Central memory CD8-positive, alpha-beta T cell (primary cell): ENCODE measurements around the gene ARHGAP12.

Experiments used
- ATAC-seq: fragments of 150-1000 bp; cut with Tn5 transposase; replicated peaks from 2 replicates; pipeline ENCODE4 v1.10.0; 2022; ENCODE audit warnings: mild to moderate bottlenecking, moderate FRiP score, moderate number of reproducible peaks; ENCODE audit not compliant: poor library complexity, severe bottlenecking; ENCODE audit errors: extremely low read depth
- DNase-seq, 2 donors: peaks; one replicate each; pipeline ENCODE4 v3.0.0; 2021; ENCODE audit warnings: low spot score in 2 of 2
- H3K27ac Mint-ChIP-seq: one replicate; pipeline ENCODE4 v1.8.0; 2022; ENCODE audit warnings: low read depth, mild to moderate bottlenecking, moderate library complexity, mixed read lengths
- H3K27me3 Mint-ChIP-seq: one replicate; pipeline ENCODE4 v1.8.0; 2022; ENCODE audit warnings: mixed read lengths
- H3K36me3 Mint-ChIP-seq: one replicate; pipeline ENCODE4 v1.8.0; 2022; ENCODE audit warnings: mild to moderate bottlenecking, moderate library complexity, mixed read lengths; ENCODE audit not compliant: insufficient read depth
- H3K4me1 Mint-ChIP-seq: one replicate; pipeline ENCODE4 v1.8.0; 2022; ENCODE audit warnings: mixed read lengths
- H3K4me3 Mint-ChIP-seq: one replicate; pipeline ENCODE4 v1.8.0; 2022; ENCODE audit warnings: mild to moderate bottlenecking, moderate library complexity, mixed read lengths
- H3K9me3 Mint-ChIP-seq: one replicate; pipeline ENCODE4 v1.8.0; 2022; ENCODE audit warnings: mixed read lengths

Gene ARHGAP12

DNA sequence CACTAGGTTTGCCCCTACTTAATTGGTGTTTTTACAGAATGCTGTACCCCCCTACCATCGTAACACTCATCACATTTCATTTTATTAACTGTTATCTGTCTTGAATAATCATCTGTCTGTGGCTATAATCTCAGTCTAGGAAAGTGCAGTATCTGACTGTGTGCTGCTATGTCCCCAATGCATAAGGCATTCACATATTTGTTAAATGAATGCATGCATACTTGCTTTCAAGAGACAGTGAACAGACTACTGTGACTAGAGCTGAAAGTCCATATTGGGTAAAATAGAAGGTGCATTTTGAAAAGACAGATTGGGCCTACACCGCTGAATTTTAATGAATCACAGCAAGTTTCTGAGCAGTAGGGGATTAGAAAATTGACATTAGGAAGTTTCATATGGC, 112.3 kb downstream of the ARHGAP12 start:
- Mint-ChIP-seq H3K27ac (no peak overlapping the region), H3K4me1 (no peaks in the 10 kb centered on the region), H3K4me3 (no peak overlapping the region), H3K36me3 (peaks cover 14% of the 10 kb centered on the region), H3K27me3 (no peaks in the 10 kb centered on the region), H3K9me3 (no peaks in the 10 kb centered on the region)
- ATAC-seq (no peak), DNase-seq (no peak)

DNA sequence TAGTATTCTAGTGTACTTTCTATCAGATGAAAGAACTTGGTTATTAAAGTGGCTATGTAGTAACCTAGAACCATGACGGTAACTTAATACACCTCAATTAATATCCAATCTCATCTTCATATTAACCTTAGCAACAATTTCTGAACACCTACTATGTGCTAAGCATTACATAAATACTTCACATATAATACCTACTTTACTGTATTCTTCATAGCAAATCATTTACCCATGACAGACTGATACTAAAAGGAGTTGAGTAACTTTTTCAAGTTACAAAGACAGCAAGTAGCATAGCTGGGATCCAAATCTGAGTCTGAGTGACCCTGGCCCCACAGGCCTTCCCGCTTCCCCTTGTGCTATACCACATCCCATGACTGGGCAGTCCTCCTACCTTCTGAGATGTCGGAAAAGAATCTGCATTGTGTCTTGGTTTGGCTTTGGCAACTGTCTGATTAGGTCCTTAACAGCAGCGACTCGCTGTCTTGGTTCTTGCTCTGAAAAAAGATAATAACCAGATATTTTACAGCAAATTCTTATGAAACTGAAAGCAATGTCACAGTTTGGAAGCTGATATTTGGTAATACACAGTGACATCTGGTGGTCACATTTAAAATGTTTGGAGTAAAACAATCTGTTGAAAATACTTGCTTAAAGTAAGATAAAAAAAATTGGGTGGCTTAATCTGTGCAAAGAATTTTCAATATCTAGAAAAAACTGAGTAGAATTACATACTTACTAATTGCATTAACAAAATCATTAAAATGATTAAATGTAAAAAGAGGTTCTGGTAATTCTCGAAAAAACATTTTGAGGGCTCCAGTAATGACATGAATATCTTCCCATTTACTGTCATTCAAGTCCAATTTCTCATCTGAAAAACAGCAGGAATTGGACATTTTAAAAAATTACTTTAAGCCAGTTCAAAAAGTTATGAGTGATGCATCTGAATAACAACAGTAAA, 120.1 kb downstream of the ARHGAP12 start:
- DNase-seq (no peak), ATAC-seq (peak; percentile 43)
- peak overlapping the region; percentile 91 for H3K27ac Mint-ChIP-seq
- peaks cover 7% of the 10 kb centered on the region for H3K4me1 Mint-ChIP-seq
- H3K36me3 Mint-ChIP-seq = peaks cover 13% of the 10 kb centered on the region
- peak overlapping the region; percentile 48 for H3K4me3 Mint-ChIP-seq
- no peaks in the 10 kb centered on the region for H3K27me3 Mint-ChIP-seq
- H3K9me3 Mint-ChIP-seq = no peaks in the 10 kb centered on the region

DNA sequence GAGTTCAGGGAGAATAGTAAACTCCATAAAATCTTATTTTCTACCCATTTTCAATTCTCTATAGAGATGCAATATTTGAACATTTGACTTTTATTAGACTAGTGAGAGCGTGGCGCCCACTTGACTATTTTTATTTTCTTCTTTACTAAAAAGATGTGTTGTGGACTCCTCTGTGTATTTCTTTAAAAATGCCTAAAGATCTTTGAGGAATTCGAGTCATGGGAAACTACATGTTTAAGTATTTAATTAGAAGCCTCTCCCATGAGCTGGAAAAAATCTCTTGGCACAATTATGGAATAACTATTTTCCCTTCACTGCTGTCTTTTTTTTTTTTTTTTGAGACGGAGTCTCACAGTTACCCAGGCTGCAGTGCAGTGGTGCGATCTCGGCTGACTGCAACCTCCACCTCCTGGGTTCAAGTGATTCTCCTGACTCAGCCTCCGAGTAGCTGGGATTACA, 124.2 kb downstream of the ARHGAP12 start:
- no peak overlapping the region for H3K27ac Mint-ChIP-seq
- H3K4me3 Mint-ChIP-seq = no peak overlapping the region
- no peak for ATAC-seq
- no peaks in the 10 kb centered on the region for H3K27me3 Mint-ChIP-seq
- no peak for DNase-seq
- H3K36me3 Mint-ChIP-seq = peaks cover 7% of the 10 kb centered on the region
- peaks cover 7% of the 10 kb centered on the region for H3K4me1 Mint-ChIP-seq
- H3K9me3 Mint-ChIP-seq = no peaks in the 10 kb centered on the region

DNA sequence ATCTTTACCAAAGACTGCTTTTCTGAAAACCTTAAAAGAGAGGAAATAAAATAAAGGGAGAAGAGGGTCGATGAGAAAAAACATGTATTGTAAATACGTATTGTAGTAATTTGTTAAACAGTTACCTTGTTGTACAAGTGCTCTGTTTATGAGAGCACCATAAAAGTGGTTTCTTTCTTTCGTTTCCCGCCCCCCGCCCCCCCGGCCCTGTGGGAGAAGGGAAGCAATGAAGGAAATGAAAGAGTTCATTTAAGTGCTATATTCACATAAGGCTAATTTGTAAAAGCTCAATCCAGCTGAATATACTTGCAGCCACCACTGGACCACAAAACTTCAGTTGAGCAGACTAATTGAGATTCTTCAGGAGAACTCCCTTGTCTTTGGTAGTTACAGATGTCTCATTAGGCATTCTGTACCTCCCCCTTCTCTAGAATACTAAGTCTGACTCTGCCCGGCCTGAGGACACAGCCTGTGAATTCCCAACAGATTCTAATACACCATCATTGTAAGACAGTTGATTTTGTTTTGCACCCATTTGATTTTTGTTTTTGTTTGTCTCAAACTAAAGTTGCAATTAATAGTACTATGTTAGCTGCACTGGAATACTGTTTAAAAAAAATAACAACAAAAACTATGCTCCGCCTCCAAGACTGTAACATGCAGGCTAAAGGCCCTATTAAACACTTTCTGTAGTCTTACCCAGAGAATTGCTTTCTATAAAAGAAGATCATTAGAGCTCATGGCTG, 124.9 kb downstream of the ARHGAP12 start:
- no peak for DNase-seq

DNA sequence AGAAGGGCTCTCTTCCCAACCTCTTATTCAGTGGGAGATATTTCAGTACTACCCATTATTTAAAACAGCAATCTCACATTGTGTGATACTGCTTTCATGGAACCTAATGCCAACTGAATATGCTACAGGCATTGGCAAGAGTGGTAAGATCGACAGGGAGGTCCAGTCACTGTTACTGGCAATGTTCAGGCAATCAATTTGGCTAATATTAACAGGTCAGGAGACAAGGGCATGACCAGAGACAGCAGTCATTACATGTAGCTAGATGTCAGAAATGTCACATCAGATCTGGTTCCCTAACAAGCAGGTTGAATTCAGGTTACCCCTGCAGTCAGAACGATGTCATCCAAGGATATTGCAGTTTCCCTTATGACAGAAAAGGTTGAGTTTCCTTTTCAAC, 129.4 kb downstream of the ARHGAP12 start:
- H3K27me3 Mint-ChIP-seq = no peaks in the 10 kb centered on the region
- H3K36me3 Mint-ChIP-seq = no peaks in the 10 kb centered on the region
- ATAC-seq (no peak), DNase-seq (no peak)
- no peaks in the 10 kb centered on the region for H3K9me3 Mint-ChIP-seq
- no peak overlapping the region for H3K4me3 Mint-ChIP-seq
- H3K27ac Mint-ChIP-seq = no peak overlapping the region
- H3K4me1 Mint-ChIP-seq = no peaks in the 10 kb centered on the region

More for the DNA sequence above, 124.9 kb downstream of the ARHGAP12 start:
- Mint-ChIP-seq H3K9me3 (no peaks in the 10 kb centered on the region), H3K27ac (no peak overlapping the region), H3K36me3 (peaks cover 7% of the 10 kb centered on the region), H3K27me3 (no peaks in the 10 kb centered on the region), H3K4me1 (peaks cover 7% of the 10 kb centered on the region), H3K4me3 (no peak overlapping the region)
- no peak for ATAC-seq

DNA sequence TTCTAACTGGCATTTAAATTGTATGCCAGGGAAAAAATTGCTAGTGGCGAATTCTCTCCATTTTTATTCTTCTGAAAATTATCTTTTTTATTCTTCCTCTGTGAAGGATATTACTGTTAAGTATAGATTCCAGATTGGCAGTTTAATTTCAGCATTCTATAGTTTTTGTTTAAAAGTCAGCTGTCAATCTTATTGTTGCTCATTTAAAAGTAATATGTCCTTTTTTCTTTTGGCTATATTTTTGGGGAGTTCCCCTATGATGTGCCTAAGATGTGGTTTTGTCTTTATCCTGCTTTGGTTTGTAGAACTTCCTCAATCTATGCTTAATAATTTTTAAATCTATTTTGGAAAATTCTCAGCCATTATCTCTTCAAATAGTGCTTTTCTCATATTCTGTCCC, 135.9 kb downstream of the ARHGAP12 start:
- Mint-ChIP-seq H3K36me3 (peaks cover 2% of the 10 kb centered on the region), H3K27me3 (peaks cover 10% of the 10 kb centered on the region), H3K9me3 (peaks cover 11% of the 10 kb centered on the region), H3K27ac (no peak overlapping the region), H3K4me1 (no peaks in the 10 kb centered on the region), H3K4me3 (no peak overlapping the region)
- DNase-seq (no peak), ATAC-seq (no peak)

DNA sequence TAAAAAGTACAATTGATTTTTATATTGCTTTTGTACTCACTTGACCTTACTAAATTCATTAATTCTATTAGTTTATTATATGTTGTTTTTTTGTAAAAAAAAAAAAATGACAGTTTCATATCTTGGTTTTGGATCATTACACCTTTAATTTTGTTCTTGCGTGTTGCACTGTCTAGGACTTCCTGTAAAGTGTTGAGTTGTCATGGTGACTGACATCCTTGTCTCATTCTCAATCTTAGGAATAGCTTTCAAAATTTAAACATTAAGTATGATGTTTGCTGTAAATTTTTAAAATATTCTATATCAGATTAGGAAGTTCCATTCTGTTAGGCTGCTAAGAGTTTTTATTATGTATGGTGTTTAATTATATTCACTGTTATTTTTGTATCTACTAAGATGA, 139.1 kb downstream of the ARHGAP12 start:
- Mint-ChIP-seq H3K4me1 (no peaks in the 10 kb centered on the region), H3K36me3 (peaks cover 2% of the 10 kb centered on the region), H3K9me3 (peaks cover 11% of the 10 kb centered on the region), H3K27me3 (peaks cover 10% of the 10 kb centered on the region), H3K4me3 (no peak overlapping the region), H3K27ac (peak overlapping the region; percentile 88)
- DNase-seq (no peak), ATAC-seq (peak; percentile 95)

DNA sequence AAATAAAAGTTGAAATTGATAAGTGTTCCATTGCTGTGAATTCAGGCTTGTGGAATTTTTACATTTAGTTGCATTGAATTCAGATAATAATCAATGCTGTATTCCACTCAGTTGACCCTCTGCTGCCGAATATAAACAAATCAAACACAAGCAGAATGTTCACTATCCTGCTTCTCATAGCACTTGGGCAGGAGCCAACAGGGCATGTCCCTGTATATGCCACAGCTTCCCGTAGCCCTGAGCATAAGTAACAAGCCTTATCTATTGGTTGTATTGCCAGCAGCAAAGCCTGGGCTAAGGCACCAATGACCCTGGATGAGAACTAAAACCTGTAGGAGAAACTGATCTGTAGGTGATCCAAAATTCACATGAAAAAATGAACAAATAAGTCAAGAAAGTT, 145.9 kb downstream of the ARHGAP12 start:
- Mint-ChIP-seq H3K27ac (no peak overlapping the region), H3K36me3 (no peaks in the 10 kb centered on the region), H3K9me3 (no peaks in the 10 kb centered on the region), H3K27me3 (no peaks in the 10 kb centered on the region), H3K4me3 (no peak overlapping the region), H3K4me1 (peaks cover 10% of the 10 kb centered on the region)
- DNase-seq (no peak), ATAC-seq (no peak)

DNA sequence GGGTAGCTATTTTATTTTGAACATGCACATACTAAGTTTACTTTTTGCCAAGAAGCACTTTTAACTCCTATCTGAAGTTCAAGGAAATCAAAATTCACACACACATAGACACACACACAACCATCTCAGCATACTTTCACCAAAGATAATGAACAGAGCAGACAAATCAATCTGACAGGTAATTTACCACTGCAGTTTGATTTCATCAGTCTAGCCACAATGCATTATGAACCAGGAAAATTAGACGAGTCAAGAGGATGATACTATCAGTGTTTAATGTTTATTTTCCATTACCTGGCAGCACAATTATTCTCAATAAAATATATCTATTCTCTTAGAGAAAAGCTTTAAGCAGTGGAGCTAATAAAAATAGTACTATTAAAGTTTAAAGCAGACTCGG, 147.9 kb downstream of the ARHGAP12 start:
- H3K9me3 Mint-ChIP-seq = no peaks in the 10 kb centered on the region
- H3K27ac Mint-ChIP-seq = no peak overlapping the region
- DNase-seq = no peak
- no peak overlapping the region for H3K4me3 Mint-ChIP-seq
- H3K27me3 Mint-ChIP-seq = no peaks in the 10 kb centered on the region
- H3K4me1 Mint-ChIP-seq = peaks cover 10% of the 10 kb centered on the region
- H3K36me3 Mint-ChIP-seq = no peaks in the 10 kb centered on the region
- ATAC-seq = no peak

DNA sequence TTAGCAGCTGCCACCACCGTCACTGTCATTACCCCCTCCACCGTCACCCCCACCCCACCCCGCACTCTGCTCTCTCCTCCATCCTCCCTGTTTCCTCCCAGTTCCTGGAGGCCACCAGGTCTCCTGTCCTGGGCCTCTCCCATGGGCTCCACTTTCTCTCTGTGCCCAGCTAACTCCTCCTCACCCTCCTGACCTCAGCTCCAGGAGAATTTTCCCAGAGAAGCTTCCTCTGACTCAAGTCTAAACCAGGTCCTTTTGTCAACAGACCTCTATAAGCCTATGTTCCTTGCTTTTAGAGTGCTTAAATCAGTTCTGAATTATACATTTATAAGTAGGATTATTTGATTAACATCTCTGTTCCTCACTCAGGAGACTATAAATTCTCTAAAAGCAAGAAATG, 150.0 kb downstream of the ARHGAP12 start:
- ATAC-seq (no peak), DNase-seq (no peak)
- H3K27ac Mint-ChIP-seq = no peak overlapping the region
- H3K9me3 Mint-ChIP-seq = no peaks in the 10 kb centered on the region
- H3K27me3 Mint-ChIP-seq = no peaks in the 10 kb centered on the region
- no peak overlapping the region for H3K4me3 Mint-ChIP-seq
- no peaks in the 10 kb centered on the region for H3K36me3 Mint-ChIP-seq
- peaks cover 10% of the 10 kb centered on the region for H3K4me1 Mint-ChIP-seq

DNA sequence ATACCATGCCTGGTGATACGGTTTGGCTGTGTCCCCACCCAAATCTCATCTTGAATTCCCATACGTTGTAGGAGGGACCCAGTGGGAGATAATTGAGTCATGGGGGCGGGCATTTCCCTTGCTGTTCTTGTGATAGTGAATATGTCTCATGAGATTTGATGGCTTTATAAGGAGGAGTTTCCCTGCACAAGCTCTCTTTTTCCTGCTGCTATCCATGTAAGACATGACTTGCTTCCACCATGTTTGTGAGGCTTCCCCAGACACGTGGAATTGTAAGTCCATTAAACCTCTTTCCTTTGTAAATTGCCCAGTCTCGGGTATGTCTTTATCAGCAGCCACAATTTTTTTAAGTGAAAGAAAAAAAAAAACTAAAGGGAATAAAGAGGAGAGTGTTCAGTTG, 152.5 kb downstream of the ARHGAP12 start:
- no peaks in the 10 kb centered on the region for H3K36me3 Mint-ChIP-seq
- DNase-seq = no peak
- no peaks in the 10 kb centered on the region for H3K4me1 Mint-ChIP-seq
- no peaks in the 10 kb centered on the region for H3K9me3 Mint-ChIP-seq
- no peaks in the 10 kb centered on the region for H3K27me3 Mint-ChIP-seq
- ATAC-seq = no peak
- H3K4me3 Mint-ChIP-seq = no peak overlapping the region
- H3K27ac Mint-ChIP-seq = no peak overlapping the region

DNA sequence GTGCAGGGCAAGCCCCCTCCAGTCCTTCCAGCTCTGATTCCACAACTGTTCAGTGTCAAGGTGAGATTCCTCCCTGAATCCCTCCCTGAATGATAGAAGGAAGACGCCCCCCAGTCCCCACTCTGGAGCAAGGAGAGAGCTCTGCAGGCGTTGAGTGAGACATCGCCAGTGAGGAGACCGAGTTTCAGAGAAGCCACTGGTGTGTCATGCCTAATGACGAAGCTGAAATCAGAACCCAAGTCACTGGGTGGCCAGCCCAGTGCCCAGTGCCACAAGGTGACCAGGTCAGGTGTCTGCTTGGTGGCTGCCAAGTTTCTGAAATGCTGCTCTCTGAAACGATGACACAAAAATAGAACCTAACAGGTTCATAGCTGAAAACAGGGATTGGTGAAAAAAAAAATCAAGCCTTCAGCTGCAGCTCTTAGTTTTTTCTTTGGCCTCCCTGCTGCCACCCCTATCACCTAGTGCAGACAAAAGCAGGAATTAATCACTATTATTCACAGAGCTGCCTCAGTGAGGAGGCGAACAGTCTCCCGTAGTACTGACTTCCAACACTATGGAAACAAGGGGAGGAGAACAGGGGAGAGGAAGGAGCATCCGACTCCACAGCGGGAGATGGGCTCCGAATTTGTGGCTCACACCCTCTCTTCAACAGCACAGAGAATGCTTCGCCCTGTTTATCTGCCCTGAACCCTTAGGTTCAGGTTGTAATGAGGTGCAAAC, 153.5 kb downstream of the ARHGAP12 start:
- Mint-ChIP-seq H3K27me3 (no peaks in the 10 kb centered on the region), H3K4me3 (no peak overlapping the region), H3K4me1 (no peaks in the 10 kb centered on the region), H3K36me3 (no peaks in the 10 kb centered on the region), H3K9me3 (no peaks in the 10 kb centered on the region), H3K27ac (no peak overlapping the region)
- ATAC-seq (no peak), DNase-seq (no peak)
